ENCODE data around the gene SLC4A2.

Gene SLC4A2

DNA sequence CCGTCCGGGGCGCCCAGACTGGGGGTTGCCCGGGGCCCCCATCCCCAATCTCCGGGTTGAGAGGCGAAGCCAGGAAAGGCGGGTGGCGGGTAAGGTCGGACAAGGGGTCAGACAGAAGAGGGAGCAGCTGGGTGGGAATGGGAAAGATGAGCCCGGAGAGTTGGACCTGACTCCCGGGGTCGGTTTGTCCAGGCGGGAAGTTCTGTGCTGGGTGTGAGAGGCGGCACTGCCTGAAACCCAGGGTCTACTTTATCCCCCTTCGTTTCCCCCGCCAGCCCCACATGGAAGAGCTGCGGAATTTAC lies 675 bp downstream of the SLC4A2 start:
- Mint-ChIP-seq H3K9me3 (no peaks in the 10 kb centered on the region), H3K4me1 (ENCODE audit: low read depth) (peaks cover 24% of the 10 kb centered on the region), H3K4me3 (peak overlapping the region; percentile 85), H3K27ac (peak overlapping the region; percentile 63), H3K36me3 (ENCODE audit: low read depth) (peaks cover 4% of the 10 kb centered on the region), H3K27me3 (ENCODE audit: low read depth) (no peaks in the 10 kb centered on the region)
- DNase-seq (ENCODE audit: low spot score), result no peak

DNA sequence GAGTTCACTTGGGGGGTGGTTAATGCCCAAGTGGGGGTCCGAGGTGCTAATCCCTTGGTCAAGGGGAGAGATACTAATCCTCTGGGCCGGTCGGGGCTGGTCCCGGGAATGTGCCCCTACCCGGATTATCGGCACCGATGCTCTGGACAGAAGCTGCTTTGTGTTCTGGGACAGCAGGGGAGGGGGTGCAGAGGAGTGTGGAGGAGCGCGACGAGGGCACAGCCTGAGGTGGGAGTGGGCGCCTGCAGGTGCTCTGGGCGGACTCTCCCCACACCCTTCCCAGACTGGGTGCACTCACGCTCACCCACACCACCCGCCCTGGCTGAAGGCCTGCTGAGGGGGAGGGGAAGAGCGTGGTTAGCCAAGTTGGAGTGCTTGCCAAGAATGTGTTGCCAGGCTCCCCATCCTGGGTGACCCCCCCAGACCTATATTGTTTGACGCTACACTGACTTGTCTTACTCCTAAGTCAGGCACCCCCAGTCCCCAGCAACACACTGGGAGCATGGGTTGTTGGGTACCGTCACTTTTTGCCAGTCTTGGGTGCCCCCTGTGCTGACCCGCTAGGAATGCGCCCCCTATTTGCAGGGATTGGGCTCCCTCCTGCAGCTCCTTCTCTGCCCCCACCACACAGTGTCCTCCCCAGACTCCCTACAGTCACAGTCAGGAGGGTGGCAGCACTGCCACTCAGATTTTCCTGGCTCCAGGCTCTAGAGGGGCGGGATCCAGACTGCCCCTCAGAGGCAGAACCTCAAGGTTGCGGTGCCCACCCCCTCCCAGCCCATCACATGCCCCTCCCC lies 1.2 kb downstream of the SLC4A2 start:
- Mint-ChIP-seq H3K36me3 (ENCODE audit: low read depth) (peaks cover 9% of the 10 kb centered on the region), H3K27ac (peak overlapping the region; percentile 49), H3K4me3 (peak overlapping the region; percentile 85), H3K4me1 (ENCODE audit: low read depth) (peaks cover 24% of the 10 kb centered on the region), H3K9me3 (no peaks in the 10 kb centered on the region), H3K27me3 (ENCODE audit: low read depth) (no peaks in the 10 kb centered on the region)
- no peak for DNase-seq (ENCODE audit: low spot score)

DNA sequence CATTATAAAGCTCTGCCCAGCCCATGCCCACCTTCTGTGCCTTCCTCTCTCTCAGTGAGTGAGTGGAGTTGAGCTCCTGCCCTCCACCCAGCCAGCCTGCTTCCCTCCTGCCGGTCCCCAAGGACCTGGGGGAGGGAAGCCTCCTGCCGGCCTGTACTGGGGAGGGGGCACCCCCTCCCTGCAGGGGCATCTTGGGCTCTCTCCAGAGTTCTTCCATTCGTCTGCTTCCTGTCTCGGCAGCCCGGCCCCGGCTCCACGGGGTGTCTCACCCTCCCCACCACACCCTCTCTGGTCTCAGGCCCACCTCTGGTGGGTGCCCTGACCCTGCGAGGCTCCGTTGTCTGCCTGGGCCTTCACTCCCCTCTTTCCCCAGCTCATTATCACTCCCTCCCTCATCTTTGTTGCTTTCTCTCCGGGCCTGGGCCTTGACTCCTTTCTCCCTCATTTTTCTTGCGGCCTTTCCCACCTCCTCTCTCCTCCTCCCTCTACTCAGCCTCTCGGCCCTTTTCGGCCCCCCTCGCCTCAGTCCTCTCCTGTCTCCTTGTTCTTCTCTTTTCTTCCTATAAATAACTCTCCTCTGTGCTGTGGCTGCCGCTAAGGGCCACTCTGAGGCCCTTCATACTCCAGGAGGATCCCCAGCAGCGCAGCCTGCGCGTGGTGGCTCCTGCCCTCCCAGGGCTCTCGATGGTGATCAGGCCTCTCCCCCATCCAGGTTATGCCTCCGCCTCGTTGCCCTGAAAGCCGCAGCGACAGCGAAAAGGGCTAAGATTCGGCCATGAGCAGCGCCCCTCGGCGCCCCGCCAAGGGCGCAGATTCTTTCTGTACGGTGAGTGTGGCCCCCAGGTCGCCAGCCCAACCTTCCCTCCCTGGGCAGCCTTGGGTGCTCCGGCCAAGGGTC lies 2.1 kb downstream of the SLC4A2 start:
- Mint-ChIP-seq H3K4me3 (peak overlapping the region; percentile 85), H3K36me3 (ENCODE audit: low read depth) (peaks cover 9% of the 10 kb centered on the region), H3K4me1 (ENCODE audit: low read depth) (peaks cover 24% of the 10 kb centered on the region), H3K27me3 (ENCODE audit: low read depth) (no peaks in the 10 kb centered on the region), H3K9me3 (no peaks in the 10 kb centered on the region), H3K27ac (peak overlapping the region; percentile 71)
- DNase-seq (ENCODE audit: low spot score), result no peak

DNA sequence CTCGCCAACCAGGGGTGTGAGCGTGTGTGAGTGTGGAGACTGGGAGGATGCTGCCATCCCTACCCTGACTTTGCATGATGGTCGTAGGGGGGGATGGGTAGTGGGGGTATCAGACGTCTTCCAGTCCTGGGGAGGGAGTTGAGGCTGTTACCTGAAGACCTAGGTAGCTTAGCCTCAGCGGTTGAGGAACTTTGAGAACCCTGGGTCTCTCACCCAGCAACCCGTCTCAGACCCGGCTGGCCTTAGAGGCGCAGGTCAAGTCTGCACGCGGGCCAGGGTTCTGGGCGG lies 2.7 kb downstream of the SLC4A2 start:
- H3K4me3 Mint-ChIP-seq, result peak overlapping the region; percentile 75
- H3K36me3 Mint-ChIP-seq (ENCODE audit: low read depth), result peaks cover 11% of the 10 kb centered on the region
- no peaks in the 10 kb centered on the region for H3K9me3 Mint-ChIP-seq
- H3K27ac Mint-ChIP-seq, result no peak overlapping the region
- no peak for DNase-seq (ENCODE audit: low spot score)
- H3K4me1 Mint-ChIP-seq (ENCODE audit: low read depth), result peaks cover 22% of the 10 kb centered on the region
- no peaks in the 10 kb centered on the region for H3K27me3 Mint-ChIP-seq (ENCODE audit: low read depth)

DNA sequence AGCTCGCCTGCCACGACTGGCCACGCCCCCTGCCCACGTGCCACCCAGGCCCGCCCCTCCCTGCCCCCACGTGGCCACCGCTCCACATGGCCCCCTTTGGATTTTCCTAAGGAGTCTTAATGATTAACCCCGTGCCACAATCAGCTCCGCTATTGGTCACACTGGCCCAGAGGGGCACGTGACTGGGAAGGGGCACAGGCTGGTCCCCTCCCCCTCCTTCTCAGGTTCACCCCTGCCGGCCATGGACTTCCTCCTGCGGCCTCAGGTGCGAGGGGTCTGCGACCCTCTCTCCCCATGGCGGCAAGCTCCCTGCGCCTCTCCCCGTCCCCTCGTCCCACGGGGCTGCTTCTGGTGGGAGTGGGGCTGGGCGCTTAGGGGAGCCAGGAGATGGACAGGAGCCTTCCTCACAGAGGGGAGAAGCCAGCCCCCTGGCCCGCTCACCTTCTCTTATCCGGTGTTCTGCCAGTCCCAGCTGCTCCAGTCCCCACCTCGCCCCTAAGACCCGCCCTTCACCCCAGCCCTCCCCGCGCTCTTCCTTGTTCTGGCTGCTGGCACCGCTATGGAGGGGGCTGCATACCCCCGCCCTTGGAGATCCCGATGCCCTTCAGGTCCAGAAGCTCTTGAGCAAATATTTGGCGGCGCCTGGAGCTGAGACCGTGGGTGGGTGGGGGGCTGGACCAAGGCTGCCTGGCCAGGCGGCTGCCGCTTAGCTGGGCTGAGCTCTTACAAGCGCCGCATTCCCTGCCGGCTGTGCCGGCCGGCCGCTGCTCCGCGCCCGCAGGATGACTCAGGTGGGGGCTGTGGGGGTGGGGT lies 3.2 kb downstream of the SLC4A2 start:
- H3K4me1 Mint-ChIP-seq (ENCODE audit: low read depth), result peaks cover 17% of the 10 kb centered on the region
- DNase-seq (ENCODE audit: low spot score), result no peak
- H3K27ac Mint-ChIP-seq, result no peak overlapping the region
- no peaks in the 10 kb centered on the region for H3K9me3 Mint-ChIP-seq
- H3K27me3 Mint-ChIP-seq (ENCODE audit: low read depth), result no peaks in the 10 kb centered on the region
- H3K36me3 Mint-ChIP-seq (ENCODE audit: low read depth), result peaks cover 14% of the 10 kb centered on the region
- H3K4me3 Mint-ChIP-seq, result no peak overlapping the region

DNA sequence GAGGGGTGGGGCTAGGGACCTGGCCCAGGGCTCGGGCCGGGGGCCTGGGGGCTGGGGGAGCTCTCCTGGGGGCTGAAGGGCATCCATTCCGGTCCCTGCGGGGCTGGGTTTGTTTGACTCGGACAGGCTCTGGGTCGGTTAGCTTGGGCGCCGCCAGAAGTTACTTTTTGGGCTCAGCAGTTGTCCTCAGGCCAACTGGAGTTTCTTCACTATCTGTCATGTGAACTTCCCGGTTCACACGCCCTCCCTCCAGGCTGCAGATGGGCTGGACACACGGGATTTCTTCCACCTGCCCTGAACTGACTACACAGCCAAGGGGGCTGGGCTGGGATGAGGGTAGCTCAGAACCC lies 3.8 kb downstream of the SLC4A2 start:
- Mint-ChIP-seq H3K27ac (no peak overlapping the region), H3K4me1 (ENCODE audit: low read depth) (peaks cover 17% of the 10 kb centered on the region), H3K9me3 (no peaks in the 10 kb centered on the region), H3K27me3 (ENCODE audit: low read depth) (no peaks in the 10 kb centered on the region), H3K36me3 (ENCODE audit: low read depth) (peaks cover 20% of the 10 kb centered on the region), H3K4me3 (no peak overlapping the region)
- DNase-seq (ENCODE audit: low spot score), result no peak

DNA sequence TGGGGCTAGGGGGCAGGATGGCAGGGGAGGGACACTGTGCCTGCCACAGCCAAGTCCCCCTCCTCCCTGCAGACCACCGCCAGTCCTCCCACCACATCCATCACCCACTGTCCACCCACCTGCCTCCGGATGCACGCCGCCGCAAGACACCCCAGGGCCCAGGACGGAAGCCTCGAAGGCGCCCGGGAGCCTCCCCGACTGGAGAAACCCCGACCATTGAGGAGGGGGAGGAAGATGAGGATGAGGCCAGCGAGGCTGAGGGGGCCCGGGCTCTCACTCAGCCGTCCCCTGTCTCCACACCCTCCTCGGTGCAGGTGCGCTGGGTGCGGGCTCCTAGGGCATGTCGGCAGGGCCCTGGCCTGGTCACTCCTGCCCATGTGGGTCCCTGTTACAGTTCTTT lies 5.1 kb downstream of the SLC4A2 start:
- DNase-seq (ENCODE audit: low spot score), result no peak
- Mint-ChIP-seq H3K36me3 (ENCODE audit: low read depth) (peaks cover 25% of the 10 kb centered on the region), H3K27me3 (ENCODE audit: low read depth) (no peaks in the 10 kb centered on the region), H3K27ac (no peak overlapping the region), H3K4me1 (ENCODE audit: low read depth) (peaks cover 10% of the 10 kb centered on the region), H3K4me3 (no peak overlapping the region), H3K9me3 (no peaks in the 10 kb centered on the region)

DNA sequence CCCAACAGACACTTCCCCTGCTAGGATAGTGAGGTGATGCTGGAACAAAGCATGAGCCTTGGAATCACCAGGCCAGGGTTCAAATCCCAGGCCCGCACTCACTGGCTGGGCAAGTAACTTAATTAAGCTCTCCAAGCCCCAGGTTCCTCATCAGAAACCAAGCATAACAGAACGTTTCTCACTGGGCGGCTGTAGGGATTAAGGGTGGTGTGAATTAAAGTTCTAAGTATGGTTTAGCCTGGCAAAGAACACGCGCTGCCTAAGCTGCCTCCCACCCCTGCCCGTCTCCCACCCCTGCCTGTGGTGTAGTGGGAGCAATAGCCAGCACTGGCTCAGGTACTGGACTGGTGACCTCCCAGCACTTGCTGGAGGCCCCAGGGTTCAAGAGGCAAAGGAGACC lies 5.6 kb downstream of the SLC4A2 start:
- no peaks in the 10 kb centered on the region for H3K9me3 Mint-ChIP-seq
- H3K27me3 Mint-ChIP-seq (ENCODE audit: low read depth), result no peaks in the 10 kb centered on the region
- H3K4me3 Mint-ChIP-seq, result no peak overlapping the region
- H3K4me1 Mint-ChIP-seq (ENCODE audit: low read depth), result peaks cover 10% of the 10 kb centered on the region
- H3K27ac Mint-ChIP-seq, result no peak overlapping the region
- DNase-seq (ENCODE audit: low spot score), result no peak
- peaks cover 25% of the 10 kb centered on the region for H3K36me3 Mint-ChIP-seq (ENCODE audit: low read depth)

DNA sequence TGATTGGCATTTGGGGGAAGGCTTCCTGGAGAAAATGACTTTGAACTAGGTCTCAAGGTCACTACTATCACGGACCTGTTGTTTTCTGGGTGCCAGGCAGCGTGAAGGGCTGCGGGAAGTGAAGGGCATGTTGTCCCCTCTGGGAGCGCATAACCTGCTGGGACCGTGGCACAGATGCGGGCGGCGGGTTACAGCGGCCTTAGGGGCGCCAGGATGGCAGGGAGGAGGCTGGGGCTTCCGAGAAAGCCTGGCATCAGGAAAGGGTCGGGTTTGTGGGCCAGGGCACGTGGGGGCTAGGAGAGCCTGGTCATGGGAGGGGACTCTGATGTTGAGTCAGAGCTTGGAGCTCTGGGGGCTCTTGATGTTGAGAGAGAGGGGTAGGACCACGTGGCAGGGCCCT lies 6.1 kb downstream of the SLC4A2 start:
- Mint-ChIP-seq H3K9me3 (no peaks in the 10 kb centered on the region), H3K27ac (no peak overlapping the region), H3K27me3 (ENCODE audit: low read depth) (no peaks in the 10 kb centered on the region), H3K36me3 (ENCODE audit: low read depth) (peaks cover 25% of the 10 kb centered on the region), H3K4me1 (ENCODE audit: low read depth) (peaks cover 10% of the 10 kb centered on the region), H3K4me3 (no peak overlapping the region)
- no peak for DNase-seq (ENCODE audit: low spot score)

DNA sequence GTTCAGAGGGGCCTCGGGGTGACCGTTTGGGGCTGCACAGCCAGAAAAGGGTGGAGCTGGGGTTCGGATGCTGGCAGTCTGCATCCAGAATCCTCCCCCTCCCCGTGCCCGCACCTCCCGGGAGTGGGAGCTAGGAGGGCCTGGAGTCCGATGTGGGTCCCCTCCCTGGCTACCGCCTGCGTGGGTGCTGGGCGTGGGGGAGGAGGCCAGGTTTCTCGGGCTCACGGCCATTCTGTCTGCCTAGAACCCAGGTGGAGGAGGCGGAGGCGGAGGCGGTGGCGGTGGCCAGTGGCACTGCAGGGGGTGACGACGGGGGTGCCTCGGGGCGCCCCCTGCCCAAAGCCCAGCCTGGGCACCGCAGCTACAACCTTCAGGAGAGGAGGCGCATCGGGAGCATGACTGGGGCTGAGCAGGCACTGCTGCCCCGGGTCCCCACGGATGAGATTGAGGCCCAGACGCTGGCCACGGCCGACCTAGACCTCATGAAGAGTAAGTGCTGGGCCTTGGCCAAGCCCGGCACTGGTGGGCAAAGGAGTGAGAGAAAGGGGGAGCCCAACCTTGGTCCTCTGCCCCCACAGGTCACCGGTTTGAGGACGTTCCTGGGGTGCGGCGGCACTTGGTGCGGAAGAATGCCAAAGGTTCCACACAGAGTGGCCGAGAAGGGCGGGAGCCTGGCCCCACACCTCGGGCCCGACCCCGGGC lies 7.0 kb downstream of the SLC4A2 start:
- Mint-ChIP-seq H3K27ac (no peak overlapping the region), H3K27me3 (ENCODE audit: low read depth) (no peaks in the 10 kb centered on the region), H3K36me3 (ENCODE audit: low read depth) (peaks cover 27% of the 10 kb centered on the region), H3K9me3 (no peaks in the 10 kb centered on the region), H3K4me1 (ENCODE audit: low read depth) (peaks cover 6% of the 10 kb centered on the region), H3K4me3 (no peak overlapping the region)
- DNase-seq (ENCODE audit: low spot score), result no peak

DNA sequence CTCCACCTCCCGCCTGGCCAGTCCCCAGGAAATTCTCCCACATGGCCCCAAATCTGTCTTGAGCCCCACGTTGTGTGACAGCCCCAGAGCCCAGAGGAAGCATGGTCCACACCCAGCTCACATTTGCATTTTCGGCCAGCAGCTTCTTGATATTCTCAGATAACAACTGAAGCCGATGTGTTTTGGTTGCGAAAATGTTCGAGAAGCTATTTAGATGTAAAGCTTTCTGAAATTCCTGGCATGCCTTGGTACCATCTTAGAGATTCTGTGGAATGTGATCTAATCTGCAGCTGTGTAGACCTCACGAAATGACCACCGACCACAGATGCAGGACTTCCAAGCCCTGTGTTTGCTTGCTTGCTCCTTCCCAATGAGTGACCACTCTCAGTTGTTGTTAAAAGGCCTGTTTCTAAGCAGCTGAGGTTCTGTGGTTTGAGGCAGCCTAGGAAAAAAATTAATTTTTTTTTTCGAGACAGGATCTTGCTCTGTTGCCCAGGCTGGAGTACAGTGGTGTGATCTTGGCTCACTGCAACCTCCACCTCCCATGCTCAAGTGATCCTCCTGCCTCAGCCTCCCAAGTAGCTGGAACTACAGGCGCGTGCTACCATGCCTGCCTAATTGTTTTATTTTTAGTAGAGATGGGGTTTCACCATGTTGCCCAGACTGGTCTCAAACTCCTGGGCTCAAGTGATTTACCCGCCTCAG lies 8.8 kb downstream of the SLC4A2 start:
- Mint-ChIP-seq H3K9me3 (no peaks in the 10 kb centered on the region), H3K36me3 (ENCODE audit: low read depth) (peaks cover 32% of the 10 kb centered on the region), H3K27ac (no peak overlapping the region), H3K27me3 (ENCODE audit: low read depth) (no peaks in the 10 kb centered on the region), H3K4me3 (no peak overlapping the region), H3K4me1 (ENCODE audit: low read depth) (no peaks in the 10 kb centered on the region)
- no peak for DNase-seq (ENCODE audit: low spot score)

DNA sequence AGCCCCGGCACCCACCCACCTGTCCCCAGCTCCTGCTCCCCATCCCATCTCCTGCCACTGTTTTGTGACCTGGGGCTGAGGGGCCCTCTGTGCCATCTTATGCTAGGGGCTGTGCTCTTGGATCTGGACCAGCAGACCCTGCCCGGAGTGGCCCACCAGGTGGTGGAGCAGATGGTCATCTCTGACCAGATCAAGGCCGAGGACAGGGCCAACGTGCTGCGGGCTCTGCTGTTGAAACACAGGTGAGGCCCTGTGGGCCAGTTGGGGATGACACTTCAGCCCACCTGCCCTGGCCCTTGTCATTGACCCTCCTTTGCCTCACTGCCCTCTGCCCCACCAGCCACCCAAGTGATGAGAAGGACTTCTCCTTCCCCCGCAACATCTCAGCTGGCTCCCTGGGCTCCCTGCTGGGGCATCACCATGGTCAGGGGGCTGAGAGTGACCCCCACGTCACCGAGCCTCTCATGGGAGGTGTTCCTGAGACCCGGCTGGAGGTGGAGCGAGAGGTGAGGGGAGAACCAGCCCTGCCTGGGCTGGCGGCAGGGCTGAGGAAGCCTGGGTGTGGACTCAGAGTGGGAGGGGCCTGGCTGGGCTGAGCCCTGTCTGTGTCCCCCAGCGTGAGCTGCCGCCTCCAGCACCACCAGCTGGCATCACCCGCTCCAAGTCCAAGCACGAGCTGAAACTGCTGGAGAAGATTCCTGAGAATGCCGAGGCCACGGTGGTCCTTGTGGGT lies 10.6 kb downstream of the SLC4A2 start:
- Mint-ChIP-seq H3K4me1 (ENCODE audit: low read depth) (no peaks in the 10 kb centered on the region), H3K36me3 (ENCODE audit: low read depth) (peaks cover 28% of the 10 kb centered on the region), H3K4me3 (no peak overlapping the region), H3K27ac (no peak overlapping the region), H3K9me3 (no peaks in the 10 kb centered on the region), H3K27me3 (ENCODE audit: low read depth) (no peaks in the 10 kb centered on the region)
- no peak for DNase-seq (ENCODE audit: low spot score)

DNA sequence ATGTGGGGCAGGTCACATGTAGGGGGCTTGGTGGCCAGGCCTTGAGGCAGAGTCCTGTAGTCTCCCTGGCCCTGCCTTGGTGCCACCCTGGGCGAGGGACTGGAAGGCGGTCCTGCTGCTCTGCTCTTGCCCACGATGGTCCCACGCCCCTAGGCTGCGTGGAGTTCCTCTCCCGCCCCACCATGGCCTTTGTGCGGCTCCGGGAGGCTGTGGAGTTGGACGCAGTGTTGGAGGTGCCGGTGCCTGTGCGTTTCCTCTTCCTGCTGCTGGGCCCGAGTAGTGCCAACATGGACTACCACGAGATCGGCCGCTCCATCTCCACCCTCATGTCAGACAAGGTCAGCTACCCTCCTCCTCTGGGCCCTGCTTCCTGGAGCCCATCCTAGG lies 11.2 kb downstream of the SLC4A2 start:
- peaks cover 26% of the 10 kb centered on the region for H3K36me3 Mint-ChIP-seq (ENCODE audit: low read depth)

More for the DNA sequence above, 11.2 kb downstream of the SLC4A2 start:
- H3K27me3 Mint-ChIP-seq (ENCODE audit: low read depth), result no peaks in the 10 kb centered on the region
- H3K4me3 Mint-ChIP-seq, result no peak overlapping the region
- no peaks in the 10 kb centered on the region for H3K9me3 Mint-ChIP-seq
- H3K4me1 Mint-ChIP-seq (ENCODE audit: low read depth), result no peaks in the 10 kb centered on the region
- H3K27ac Mint-ChIP-seq, result no peak overlapping the region
- DNase-seq (ENCODE audit: low spot score), result no peak
